HG02981 (cell line): ENCODE data around the gene C16orf86.

Experiments used
- ATAC-seq: cut with Tn5 transposase; IDR thresholded peaks from one replicate; pipeline ENCODE4 v1.9.1; 2021; ENCODE audit warnings: mild to moderate bottlenecking, moderate library complexity; ENCODE audit not compliant: unreplicated experiment

C16orf86 gene

GRCh38 chr16:67653128-67653788 is 13.4 kb upstream of the C16orf86 start:
- no peak for ATAC-seq

GRCh38 chr16:67653789-67654402 is 12.7 kb upstream of the C16orf86 start:
- ATAC-seq: no peak

GRCh38 chr16:67654403-67654911 is 12.2 kb upstream of the C16orf86 start:
- ATAC-seq: no peak

GRCh38 chr16:67655363-67655762 is 11.3 kb upstream of the C16orf86 start:
- ATAC-seq: no peak

DNA sequence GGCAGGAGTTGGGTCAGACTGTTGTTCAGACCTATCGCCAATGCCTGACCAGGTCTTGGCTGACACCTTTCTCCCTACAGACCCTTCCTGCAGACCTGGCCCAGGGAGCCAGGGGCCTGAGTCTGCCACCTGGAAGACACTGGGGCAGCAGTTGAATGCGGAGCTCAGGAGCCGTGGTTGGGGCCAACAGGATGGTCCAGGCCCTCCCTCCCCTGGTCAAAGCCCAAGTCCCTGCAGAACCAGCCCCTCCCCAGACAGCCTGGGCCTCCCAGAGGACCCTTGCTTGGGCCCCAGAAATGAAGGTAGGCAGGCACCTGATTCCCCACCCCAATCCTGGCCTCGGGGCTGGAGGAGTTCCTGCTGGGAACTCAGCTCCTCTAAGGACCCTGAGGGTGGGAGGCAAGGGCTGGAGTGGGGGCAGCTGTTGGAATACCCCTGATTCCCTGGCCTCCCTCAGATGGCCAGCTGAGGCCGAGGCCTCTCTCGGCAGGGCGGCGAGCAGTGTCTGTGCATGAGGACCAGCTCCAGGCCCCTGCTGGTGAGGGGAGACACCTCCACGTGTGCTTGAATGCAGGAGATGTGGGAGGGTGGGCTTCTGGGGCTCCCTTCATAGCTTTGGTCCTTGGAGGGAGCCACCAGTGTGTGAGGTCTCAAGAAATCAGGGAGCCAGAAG is 10.1 kb upstream of the C16orf86 start:
- no peak for ATAC-seq

DNA sequence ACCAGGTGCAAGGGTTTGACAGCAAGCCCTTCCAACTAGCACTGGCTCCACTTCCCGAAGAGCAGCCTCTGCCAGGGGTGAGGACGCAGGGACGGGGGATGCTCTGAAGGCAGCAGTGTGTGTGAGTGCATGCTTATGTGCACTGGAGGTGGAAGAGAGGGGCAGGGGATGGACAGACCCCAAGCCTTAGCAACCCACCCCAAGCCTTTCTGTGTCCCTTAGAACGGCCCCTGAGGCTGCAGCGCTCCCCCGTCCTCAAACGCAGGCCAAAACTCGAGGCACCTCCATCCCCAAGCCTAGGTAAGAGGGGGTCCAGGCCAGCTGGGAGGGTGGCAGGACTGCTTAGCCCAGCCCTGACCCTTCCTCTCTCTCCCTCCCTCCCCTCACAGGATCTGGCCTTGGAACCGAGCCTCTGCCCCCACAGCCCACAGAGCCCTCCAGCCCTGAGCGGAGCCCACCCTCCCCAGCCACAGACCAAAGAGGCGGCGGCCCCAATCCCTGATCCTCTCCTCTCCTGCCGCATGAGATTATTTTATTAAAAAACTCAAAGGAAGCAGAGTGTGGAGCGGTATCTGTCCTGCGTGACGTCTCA is 9.5 kb upstream of the C16orf86 start:
- no peak for ATAC-seq

DNA sequence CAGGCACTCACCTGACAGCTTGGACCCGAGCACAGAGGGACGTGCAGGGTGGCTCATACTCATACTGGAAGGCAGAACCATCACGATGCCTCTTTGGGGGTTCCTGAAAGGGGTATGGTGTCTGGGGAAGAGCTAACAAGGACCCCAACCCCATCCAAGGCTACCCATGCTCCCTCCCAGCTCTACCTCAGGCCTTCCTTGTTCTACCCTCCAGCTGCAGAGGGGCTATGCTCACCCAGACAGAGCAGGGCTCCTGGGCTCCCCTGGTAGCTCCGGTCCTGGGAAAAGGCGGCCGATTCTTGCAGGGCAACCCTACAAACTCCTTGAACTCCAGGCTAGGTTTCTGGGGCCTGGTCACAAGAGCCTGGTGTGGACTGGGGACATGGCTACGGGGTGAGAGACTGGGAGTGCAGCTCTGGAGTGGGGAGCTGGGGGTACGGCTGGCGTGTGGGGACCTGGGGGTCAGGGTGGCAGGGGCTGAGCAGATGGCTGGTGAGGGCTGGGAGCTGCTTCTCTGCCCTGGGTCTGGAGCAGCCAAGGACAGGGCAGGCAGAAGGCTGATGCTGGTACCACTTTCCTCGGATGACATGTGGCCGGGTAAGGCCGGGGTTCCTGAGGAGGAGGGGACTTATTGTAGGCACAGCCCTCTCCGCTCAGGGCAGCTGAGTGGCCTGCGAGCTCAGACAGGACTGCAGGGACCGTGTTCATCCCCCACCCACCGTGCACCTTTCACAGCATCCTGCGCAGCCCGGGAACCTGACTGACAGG is 8.7 kb upstream of the C16orf86 start:
- ATAC-seq: no peak

- no peak for ATAC-seq
Observed at GRCh38 chr16:67658849-67659674, 7.6 kb upstream of the C16orf86 start.

DNA sequence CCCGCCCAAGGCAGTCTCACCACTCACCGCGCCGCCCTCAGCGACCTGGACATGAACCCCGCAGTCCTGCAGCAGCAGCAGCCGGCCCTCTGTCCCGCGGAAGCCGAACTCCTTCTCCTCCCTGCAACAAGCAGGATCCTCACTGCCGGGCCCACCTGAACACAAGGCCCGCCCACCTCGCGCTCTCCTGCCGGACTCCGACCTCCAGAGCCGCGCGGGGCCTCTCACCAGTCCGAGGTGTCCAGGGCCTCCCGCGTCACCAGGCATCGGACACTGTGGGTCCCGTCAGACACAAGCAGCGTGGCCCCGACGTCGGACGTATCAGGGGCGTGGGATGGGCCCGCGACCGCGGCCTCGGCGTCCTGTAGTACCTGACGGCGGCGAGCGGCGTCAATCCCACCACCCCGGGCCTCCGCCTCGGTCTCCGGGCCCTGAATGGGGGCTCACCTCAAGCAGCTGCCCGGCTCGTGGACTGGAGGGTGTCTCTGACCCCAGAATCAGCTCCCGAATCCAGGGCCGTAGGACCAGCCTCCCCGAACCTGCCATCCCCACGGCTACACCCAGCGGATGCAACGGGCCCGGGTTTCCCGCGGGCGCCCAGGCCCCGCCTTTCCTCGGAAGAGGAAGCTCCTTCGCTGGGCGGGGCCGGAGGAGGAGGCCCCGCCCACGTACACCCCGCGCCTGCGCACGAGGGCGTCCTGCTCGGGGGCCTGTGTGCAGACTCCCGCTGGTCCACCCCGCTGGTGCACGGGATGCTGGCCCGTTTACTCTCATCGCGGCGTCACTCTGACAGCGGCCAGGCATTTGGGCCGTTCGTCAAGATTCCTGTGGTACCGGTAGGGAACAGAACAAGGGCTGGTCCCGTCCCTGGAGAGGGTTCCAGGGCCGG is 6.7 kb upstream of the C16orf86 start, which contains the start of gene ACD:
Gene ACD (minus strand): TSS at position 586 of the 889 bp plus-strand sequence. CDS start 40 bp downstream, at position 546.
- peak; percentile 42 for ATAC-seq

DNA sequence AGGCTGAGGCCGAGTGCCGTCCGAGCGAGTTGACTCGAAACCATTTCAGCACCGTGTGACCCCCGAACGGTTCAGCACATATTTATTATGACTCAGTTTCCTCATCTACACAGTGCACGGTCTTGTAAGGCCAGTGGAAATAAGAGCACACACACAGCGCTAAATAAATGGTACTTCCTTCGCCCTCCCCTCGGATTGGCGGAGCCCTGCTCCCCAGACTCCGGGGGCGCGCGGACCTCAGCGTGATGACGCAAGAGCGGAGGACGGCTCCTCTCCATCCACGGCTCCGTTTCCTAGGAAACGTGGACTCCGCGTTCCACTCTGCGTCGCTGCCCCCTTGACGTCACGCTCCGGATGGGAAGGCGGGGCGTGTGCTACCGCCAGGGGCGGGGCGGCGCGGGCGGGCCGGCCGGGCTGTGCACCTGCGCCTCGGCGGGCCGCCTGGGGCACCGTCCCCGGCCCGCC is 6.0 kb upstream of the C16orf86 start, which contains the start of gene PARD6A:
Gene PARD6A (plus strand): TSS at position 397 of the 465 bp plus-strand sequence. CDS start 79 bp downstream, outside the sequence.
- peak; percentile 68 for ATAC-seq

DNA sequence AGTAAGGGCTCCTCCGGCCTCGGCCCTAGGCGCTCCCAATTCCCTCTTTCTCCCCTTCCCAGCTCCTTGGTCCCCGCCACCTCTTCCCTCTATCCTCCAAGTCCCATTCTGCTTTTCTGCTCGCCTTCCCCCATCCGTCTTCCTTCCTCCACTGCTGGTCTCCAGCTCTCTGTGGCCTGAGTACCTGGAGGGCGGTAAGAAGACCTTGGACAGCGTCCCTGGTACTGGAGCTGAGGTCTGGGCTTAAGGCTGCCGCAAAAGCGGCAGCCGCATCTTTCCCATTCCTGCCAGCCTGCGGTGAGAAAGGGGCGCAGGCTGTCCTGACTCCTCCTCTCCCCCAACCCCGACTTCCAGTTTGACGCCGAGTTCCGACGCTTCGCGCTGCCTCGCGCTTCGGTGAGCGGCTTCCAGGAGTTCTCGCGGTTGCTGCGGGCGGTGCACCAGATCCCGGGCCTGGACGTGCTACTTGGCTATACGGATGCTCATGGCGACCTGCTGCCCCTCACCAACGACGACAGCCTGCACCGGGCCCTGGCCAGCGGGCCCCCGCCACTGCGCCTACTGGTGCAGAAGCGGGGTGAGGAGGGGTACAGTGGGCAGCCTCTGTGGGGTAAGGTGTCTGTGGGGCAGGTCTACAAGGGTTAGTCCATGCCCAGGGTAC is 5.4 kb upstream of the C16orf86 start:
- ATAC-seq: no peak

DNA sequence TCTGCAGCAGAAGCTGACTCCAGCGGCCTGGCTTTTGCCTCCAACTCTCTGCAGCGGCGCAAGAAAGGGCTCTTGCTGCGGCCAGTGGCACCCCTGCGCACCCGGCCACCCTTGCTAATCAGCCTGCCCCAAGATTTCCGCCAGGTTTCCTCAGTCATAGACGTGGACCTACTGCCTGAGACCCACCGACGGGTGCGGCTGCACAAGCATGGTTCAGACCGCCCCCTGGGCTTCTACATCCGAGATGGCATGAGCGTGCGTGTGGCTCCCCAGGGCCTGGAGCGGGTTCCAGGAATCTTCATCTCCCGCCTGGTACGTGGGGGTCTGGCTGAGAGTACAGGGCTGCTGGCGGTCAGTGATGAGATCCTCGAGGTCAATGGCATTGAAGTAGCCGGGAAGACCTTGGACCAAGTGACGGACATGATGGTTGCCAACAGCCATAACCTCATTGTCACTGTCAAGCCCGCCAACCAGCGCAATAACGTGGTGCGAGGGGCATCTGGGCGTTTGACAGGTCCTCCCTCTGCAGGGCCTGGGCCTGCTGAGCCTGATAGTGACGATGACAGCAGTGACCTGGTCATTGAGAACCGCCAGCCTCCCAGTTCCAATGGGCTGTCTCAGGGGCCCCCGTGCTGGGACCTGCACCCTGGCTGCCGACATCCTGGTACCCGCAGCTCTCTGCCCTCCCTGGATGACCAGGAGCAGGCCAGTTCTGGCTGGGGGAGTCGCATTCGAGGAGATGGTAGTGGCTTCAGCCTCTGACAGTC is 4.5 kb upstream of the C16orf86 start:
- ATAC-seq: no peak

DNA sequence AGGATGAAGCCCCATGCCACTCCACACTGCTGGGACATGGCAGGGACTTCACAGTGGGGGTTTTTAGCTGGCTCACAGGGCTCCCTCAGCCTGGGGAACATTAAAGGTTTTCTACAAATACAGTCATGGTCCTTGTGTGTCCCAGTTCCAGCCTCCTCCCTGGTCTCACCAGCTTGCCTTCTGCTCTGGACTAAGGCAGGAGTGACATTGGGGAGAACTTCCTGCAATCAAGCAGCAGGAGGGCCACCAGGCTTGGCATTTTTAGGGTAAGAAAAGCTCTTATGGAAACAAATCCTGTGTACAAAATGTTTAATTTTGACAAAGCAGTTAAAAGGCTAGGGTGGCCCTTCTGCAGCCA is 4.0 kb upstream of the C16orf86 start:
- no peak for ATAC-seq

GRCh38 chr16:67663151-67663876 is 3.3 kb upstream of the C16orf86 start:
- no peak for ATAC-seq

DNA sequence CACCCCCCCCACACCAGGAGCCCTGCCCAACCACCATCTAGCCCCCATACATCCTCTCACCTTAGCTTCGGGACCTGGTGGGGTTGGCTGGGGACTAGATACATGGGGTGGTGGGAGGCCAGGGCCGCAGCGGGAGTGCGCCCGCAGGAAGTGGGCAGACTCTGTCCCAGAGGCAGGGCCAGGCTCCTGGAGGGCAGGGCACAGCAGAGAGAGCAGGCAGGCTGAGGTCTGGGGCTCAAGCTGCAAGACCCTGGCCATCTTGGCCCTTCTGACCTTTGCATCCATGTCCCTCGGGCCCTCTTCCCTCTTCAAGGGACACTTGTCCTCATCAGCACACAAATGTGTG is 2.8 kb upstream of the C16orf86 start:
- ATAC-seq: no peak

DNA sequence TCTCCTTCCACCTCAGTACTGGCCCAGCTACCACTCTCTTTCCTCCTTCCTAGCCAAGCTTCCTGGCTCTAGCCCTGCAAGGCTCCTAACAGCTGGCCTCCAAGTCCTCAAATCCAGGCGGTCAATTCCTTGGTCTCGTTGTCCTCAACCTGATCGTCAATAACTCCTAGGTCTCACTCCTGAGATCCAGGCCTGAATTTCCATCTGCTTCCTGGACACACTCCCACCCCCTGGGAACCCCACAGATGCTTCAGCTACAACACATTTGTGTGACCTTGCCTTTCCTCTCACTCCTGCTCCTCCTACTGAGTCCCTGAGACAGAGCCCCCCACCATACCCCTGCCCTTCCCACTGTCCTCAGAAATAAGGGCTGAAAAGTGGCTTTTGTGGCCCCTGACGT is 2.4 kb upstream of the C16orf86 start:
- no peak for ATAC-seq

- ATAC-seq: no peak
Observed at GRCh38 chr16:67664871-67665270, 1.7 kb upstream of the C16orf86 start.
